K562 (cell line): ENCODE results near the gene NR1I3. TPM values are rescaled to one million over a fixed set of nuclear protein-coding genes. Genes with fewer than 3 reads are reported as not detected.

ENCODE experiments used
- CREM ChIP-seq: IDR thresholded peaks from 2 replicates; pipeline ENCODE4 v1.6.1; 2014; ENCODE audit warnings: antibody characterized with exemption, low read depth
- ELK3 ChIP-seq: fragments of 450-650 bp; formaldehyde crosslinking; IDR thresholded peaks from 2 replicates; pipeline ENCODE4 v1.4.0; 2020; ENCODE audit warnings: mild to moderate bottlenecking
- FOXJ2 ChIP-seq: fragments of 200-800 bp; sonication (Bioruptor generic); IDR thresholded peaks from 2 replicates; pipeline ENCODE4 v1.6.1; 2016; ENCODE audit warnings: missing genetic modification characterization, missing compliant biosample characterization
- U2AF1 ChIP-seq: fragments of 200-400 bp; formaldehyde crosslinking; optimal IDR thresholded peaks from 2 replicates; pipeline ENCODE3; 2017; ENCODE audit warnings: mild to moderate bottlenecking, low read depth, low read length, moderate library complexity
- microRNA-seq: library from miRNA; unstranded; fragments of <30 nt; microRNA quantifications from one replicate; pipeline ENCODE4, GENCODE V29; 2018; ENCODE audit warnings: borderline microRNAs expressed
- polyA plus RNA-seq, 8 experiments: library from polyadenylated mRNA; depleted of rRNA in 4 of 8; stranded (reverse) in 5 of 8; unstranded in 3 of 8; fragments of >200 nt; fragmentation: Nextera tagmentation in 2 of 8; fragmentation: Illumina TruSeq in 1 of 8; extraction: Ambion mirVana in 2 of 8; extraction: Trizol in 1 of 8; gene quantifications; 2 replicates each; pipeline versions ENCODE4 v1.2.1 to v1.2.3, GENCODE V29; 2011 to 2014; ENCODE audit warnings: inconsistent platforms in 1 of 8, missing spikeins in 1 of 8
- total RNA-seq, 7 experiments: library from RNA; depleted of rRNA in 6 of 7; stranded (reverse); fragments of >200 nt in 6 of 7; fragmentation: Illumina TruSeq in 2 of 7; extraction: Trizol in 2 of 7; gene quantifications; 2 replicates each; pipeline versions ENCODE4 v1.2.1 to v1.2.3, GENCODE V29; 2011 to 2021; ENCODE audit warnings: low replicate concordance in 1 of 7

Gene NR1I3
- total and polyA plus RNA-seq, 9 of the 15 experiments (the other 6 are each of a cell fraction or from before 2014, with no cell fraction given), result 0.11 TPM; not detected in 8

- TF ChIP-seq CREM, result no peak
- TF ChIP-seq U2AF1, result no peak
- TF ChIP-seq FOXJ2 (tag), result no peak
- TF ChIP-seq ELK3 (CRISPR knock-in tag), result no peak
Measured at GRCh38 chr1:161179698-161180097, 58.3 kb downstream of the NR1I3 start (continued).

Small RNAs within 50 kb of the gene (microRNA-seq; reads per million reads assigned to microRNA genes)
- 0.36 reads per million for gene MIR5187

Other genes starting within 250 kb of the NR1I3 start
Only the 7 nearest of the 22 such genes appear.
- 37.1 and 68.3 TPM in 2 replicates for gene B4GALT3, start 60.7 kb downstream of the NR1I3 start, total RNA-seq (2014; rRNA removed)
- 32.0 TPM in 2 replicates for gene B4GALT3, start 60.7 kb downstream of the NR1I3 start, total RNA-seq (2014; rRNA removed; fragmentation: Illumina TruSeq; extraction: Trizol)
- gene B4GALT3, start 60.7 kb downstream of the NR1I3 start, total RNA-seq (2015; rRNA removed; fragmentation: Illumina TruSeq; extraction: Trizol), result 38.0 and 41.2 TPM in 2 replicates
- 57.6 and 59.9 TPM in 2 replicates for gene B4GALT3, start 60.7 kb downstream of the NR1I3 start, total RNA-seq (2021)
- gene B4GALT3, start 60.7 kb downstream of the NR1I3 start, polyA plus RNA-seq (2011; rRNA removed), result 31.2 and 48.5 TPM in 2 replicates
- gene B4GALT3, start 60.7 kb downstream of the NR1I3 start, polyA plus RNA-seq (2014; fragmentation: Illumina TruSeq; extraction: Trizol), result 82.0 and 85.4 TPM in 2 replicates
- 100 to 1,000 TPM in 1 of 2 experiments, 10 to 100 TPM in 1; 46.1 to 103 TPM for gene B4GALT3, start 60.7 kb downstream of the NR1I3 start, polyA plus RNA-seq (2014; fragmentation: Nextera tagmentation; extraction: Ambion mirVana)
- 50.7 and 66.4 TPM in 2 replicates for gene B4GALT3, start 60.7 kb downstream of the NR1I3 start, polyA plus RNA-seq (2014; rRNA removed)
- 0.41 and 1.1 TPM in 2 replicates for gene ADAMTS4, start 39.1 kb downstream of the NR1I3 start, total RNA-seq (2014; rRNA removed)
- 0.29 and 0.32 TPM in 2 replicates for gene ADAMTS4, start 39.1 kb downstream of the NR1I3 start, total RNA-seq (2014; rRNA removed; fragmentation: Illumina TruSeq; extraction: Trizol)
- 0.18 and 0.41 TPM in 2 replicates for gene ADAMTS4, start 39.1 kb downstream of the NR1I3 start, total RNA-seq (2015; rRNA removed; fragmentation: Illumina TruSeq; extraction: Trizol)
- gene ADAMTS4, start 39.1 kb downstream of the NR1I3 start, total RNA-seq (2021), result 1.5 and 3.7 TPM in 2 replicates
- 0.27 and 0.45 TPM in 2 replicates for gene ADAMTS4, start 39.1 kb downstream of the NR1I3 start, polyA plus RNA-seq (2011; rRNA removed)
- 0.52 and 1.6 TPM in 2 replicates for gene ADAMTS4, start 39.1 kb downstream of the NR1I3 start, polyA plus RNA-seq (2014; fragmentation: Illumina TruSeq; extraction: Trizol)
- under 1 TPM; 0.07 to 0.13 TPM for gene ADAMTS4, start 39.1 kb downstream of the NR1I3 start, polyA plus RNA-seq (2014; fragmentation: Nextera tagmentation; extraction: Ambion mirVana)
- 0.58 and 0.85 TPM in 2 replicates for gene ADAMTS4, start 39.1 kb downstream of the NR1I3 start, polyA plus RNA-seq (2014; rRNA removed)
- 158 and 175 TPM in 2 replicates for gene NDUFS2, start 35.8 kb downstream of the NR1I3 start, total RNA-seq (2014; rRNA removed)
- 106 and 109 TPM in 2 replicates for gene NDUFS2, start 35.8 kb downstream of the NR1I3 start, total RNA-seq (2014; rRNA removed; fragmentation: Illumina TruSeq; extraction: Trizol)
- gene NDUFS2, start 35.8 kb downstream of the NR1I3 start, total RNA-seq (2015; rRNA removed; fragmentation: Illumina TruSeq; extraction: Trizol), result 147 TPM in 2 replicates
- 86.7 and 87.5 TPM in 2 replicates for gene NDUFS2, start 35.8 kb downstream of the NR1I3 start, total RNA-seq (2021)
- gene NDUFS2, start 35.8 kb downstream of the NR1I3 start, polyA plus RNA-seq (2011; rRNA removed), result 174 and 176 TPM in 2 replicates
- 140 and 141 TPM in 2 replicates for gene NDUFS2, start 35.8 kb downstream of the NR1I3 start, polyA plus RNA-seq (2014; fragmentation: Illumina TruSeq; extraction: Trizol)
- 100 to 1,000 TPM in 1 of 2 experiments, 10 to 100 TPM in 1; 70.0 to 115 TPM for gene NDUFS2, start 35.8 kb downstream of the NR1I3 start, polyA plus RNA-seq (2014; fragmentation: Nextera tagmentation; extraction: Ambion mirVana)
- 172 and 181 TPM in 2 replicates for gene NDUFS2, start 35.8 kb downstream of the NR1I3 start, polyA plus RNA-seq (2014; rRNA removed)
- 0.29 TPM in 1 of 2 replicates, not detected in the other for gene FCER1G, start 22.9 kb downstream of the NR1I3 start, total RNA-seq (2014; rRNA removed)
- gene FCER1G, start 22.9 kb downstream of the NR1I3 start, total RNA-seq (2014; rRNA removed; fragmentation: Illumina TruSeq; extraction: Trizol), result not detected in 2 replicates
- gene FCER1G, start 22.9 kb downstream of the NR1I3 start, total RNA-seq (2015; rRNA removed; fragmentation: Illumina TruSeq; extraction: Trizol), result 0.69 and 0.98 TPM in 2 replicates
- gene FCER1G, start 22.9 kb downstream of the NR1I3 start, total RNA-seq (2021), result 0.31 TPM in 1 of 2 replicates, not detected in the other
- gene FCER1G, start 22.9 kb downstream of the NR1I3 start, polyA plus RNA-seq (2011; rRNA removed), result 0.15 and 0.24 TPM in 2 replicates
- gene FCER1G, start 22.9 kb downstream of the NR1I3 start, polyA plus RNA-seq (2014; fragmentation: Illumina TruSeq; extraction: Trizol), result 0.30 TPM in 1 of 2 replicates, not detected in the other
- gene FCER1G, start 22.9 kb downstream of the NR1I3 start, polyA plus RNA-seq (2014; fragmentation: Nextera tagmentation; extraction: Ambion mirVana), result under 1 TPM; 0.31 to 0.46 TPM
- 0.27 and 0.47 TPM in 2 replicates for gene FCER1G, start 22.9 kb downstream of the NR1I3 start, polyA plus RNA-seq (2014; rRNA removed)
- gene APOA2, start 14.6 kb downstream of the NR1I3 start, total RNA-seq (2014; rRNA removed), result 0.41 TPM in 1 of 2 replicates, not detected in the other
- not detected in 2 replicates for gene APOA2, start 14.6 kb downstream of the NR1I3 start, total RNA-seq (2014; rRNA removed; fragmentation: Illumina TruSeq; extraction: Trizol)
- gene APOA2, start 14.6 kb downstream of the NR1I3 start, total RNA-seq (2015; rRNA removed; fragmentation: Illumina TruSeq; extraction: Trizol), result 0.54 TPM in 1 of 2 replicates, not detected in the other
- 0.64 and 2.6 TPM in 2 replicates for gene APOA2, start 14.6 kb downstream of the NR1I3 start, total RNA-seq (2021)
- 0.50 TPM in 1 of 2 replicates, not detected in the other for gene APOA2, start 14.6 kb downstream of the NR1I3 start, polyA plus RNA-seq (2011; rRNA removed)
- 1.1 TPM in 1 of 2 replicates, not detected in the other for gene APOA2, start 14.6 kb downstream of the NR1I3 start, polyA plus RNA-seq (2014; fragmentation: Illumina TruSeq; extraction: Trizol)
- 1 to 10 TPM in 1 of 2 experiments, under 1 TPM in 1; 0.93 to 1.6 TPM for gene APOA2, start 14.6 kb downstream of the NR1I3 start, polyA plus RNA-seq (2014; fragmentation: Nextera tagmentation; extraction: Ambion mirVana)
- gene APOA2, start 14.6 kb downstream of the NR1I3 start, polyA plus RNA-seq (2014; rRNA removed), result not detected in 2 replicates
- 21.9 and 27.6 TPM in 2 replicates for gene TOMM40L, start 12.1 kb downstream of the NR1I3 start, total RNA-seq (2014; rRNA removed)
- 27.7 and 29.2 TPM in 2 replicates for gene TOMM40L, start 12.1 kb downstream of the NR1I3 start, total RNA-seq (2014; rRNA removed; fragmentation: Illumina TruSeq; extraction: Trizol)
- 24.2 and 25.2 TPM in 2 replicates for gene TOMM40L, start 12.1 kb downstream of the NR1I3 start, total RNA-seq (2015; rRNA removed; fragmentation: Illumina TruSeq; extraction: Trizol)
- 27.4 and 27.7 TPM in 2 replicates for gene TOMM40L, start 12.1 kb downstream of the NR1I3 start, total RNA-seq (2021)
- gene TOMM40L, start 12.1 kb downstream of the NR1I3 start, polyA plus RNA-seq (2011; rRNA removed), result 18.9 and 20.2 TPM in 2 replicates
- 33.4 and 33.6 TPM in 2 replicates for gene TOMM40L, start 12.1 kb downstream of the NR1I3 start, polyA plus RNA-seq (2014; fragmentation: Illumina TruSeq; extraction: Trizol)
- 10 to 100 TPM in 1 of 2 experiments, 1 to 10 TPM in 1; 9.6 to 12.9 TPM for gene TOMM40L, start 12.1 kb downstream of the NR1I3 start, polyA plus RNA-seq (2014; fragmentation: Nextera tagmentation; extraction: Ambion mirVana)
- 27.5 and 34.9 TPM in 2 replicates for gene TOMM40L, start 12.1 kb downstream of the NR1I3 start, polyA plus RNA-seq (2014; rRNA removed)
- gene PCP4L1, start 20.5 kb upstream of the NR1I3 start, total RNA-seq (2014; rRNA removed), result not detected in 2 replicates
- gene PCP4L1, start 20.5 kb upstream of the NR1I3 start, total RNA-seq (2014; rRNA removed; fragmentation: Illumina TruSeq; extraction: Trizol), result not detected in 2 replicates
- not detected in 2 replicates for gene PCP4L1, start 20.5 kb upstream of the NR1I3 start, total RNA-seq (2015; rRNA removed; fragmentation: Illumina TruSeq; extraction: Trizol)
- gene PCP4L1, start 20.5 kb upstream of the NR1I3 start, total RNA-seq (2021), result not detected in 2 replicates
- gene PCP4L1, start 20.5 kb upstream of the NR1I3 start, polyA plus RNA-seq (2011; rRNA removed), result not detected in 2 replicates
- not detected in 2 replicates for gene PCP4L1, start 20.5 kb upstream of the NR1I3 start, polyA plus RNA-seq (2014; fragmentation: Illumina TruSeq; extraction: Trizol)
- gene PCP4L1, start 20.5 kb upstream of the NR1I3 start, polyA plus RNA-seq (2014; fragmentation: Nextera tagmentation; extraction: Ambion mirVana), result not detected
- gene PCP4L1, start 20.5 kb upstream of the NR1I3 start, polyA plus RNA-seq (2014; rRNA removed), result not detected in 2 replicates